Measurements from ENCODE around the gene MZF1. TPM values are rescaled to one million over a fixed set of nuclear protein-coding genes. Genes with fewer than 3 reads are reported as not detected.
A peak's percentile ranks its signal among the peaks of the same experiment; 100 is the strongest.
"Not testable (repeated sequence)": the region's sequence is repeated elsewhere in the genome, so short reads cannot be mapped to it uniquely, and the experiment has no call there.

MZF1 gene
- total RNA-seq (2014; rRNA removed; shearing (Covaris generic)) = 3.5 and 5.4 TPM in 2 replicates

- peak; percentile 100 for DNase-seq (ENCODE audit: low spot score)
These were observed at the start of gene MZF1 for GRCh38 chr19:58572818-58573657. TSS of gene MZF1 (minus strand) at chr19:58573335. CDS start at chr19:58571389, 1,946 bp downstream.

GRCh38 chr19:58607213-58607612 lies 34.1 kb upstream of the MZF1 start:
- DNase-seq (ENCODE audit: low spot score) = not testable (repeated sequence)

- DNase-seq (ENCODE audit: low spot score) = not testable (repeated sequence)
These were observed 33.2 kb upstream of the MZF1 start for GRCh38 chr19:58606251-58606896.

- peak; percentile 3 for DNase-seq (ENCODE audit: low spot score)
These were observed 13.1 kb upstream of the MZF1 start for GRCh38 chr19:58586133-58586765.

- peak; percentile 1 for DNase-seq (ENCODE audit: low spot score)
These were observed 12.5 kb upstream of the MZF1 start for GRCh38 chr19:58585442-58586132.

GRCh38 chr19:58584498-58585441 lies 11.6 kb upstream of the MZF1 start:
- DNase-seq (ENCODE audit: low spot score) = peak; percentile 1

- DNase-seq (ENCODE audit: low spot score) = peak; percentile 1
These were observed 9.8 kb upstream of the MZF1 start for GRCh38 chr19:58582985-58583384.

- DNase-seq (ENCODE audit: low spot score) = no peak
These were observed 8.3 kb upstream of the MZF1 start for GRCh38 chr19:58581227-58582141.

GRCh38 chr19:58579473-58580142 lies 6.5 kb upstream of the MZF1 start:
- DNase-seq (ENCODE audit: low spot score) = no peak

- DNase-seq (ENCODE audit: low spot score) = no peak
These were observed 5.1 kb upstream of the MZF1 start for GRCh38 chr19:58578012-58578925.

GRCh38 chr19:58577581-58577980 lies 4.4 kb upstream of the MZF1 start:
- DNase-seq (ENCODE audit: low spot score) = not testable (repeated sequence)

- peak; percentile 94 for DNase-seq (ENCODE audit: low spot score)
These were observed 2.3 kb upstream of the MZF1 start for GRCh38 chr19:58575183-58576041.

- no peak for DNase-seq (ENCODE audit: low spot score)
These were observed 576 bp upstream of the MZF1 start for GRCh38 chr19:58573658-58574164.

GRCh38 chr19:58572026-58572817 lies 913 bp downstream of the MZF1 start:
- no peak for DNase-seq (ENCODE audit: low spot score)

- no peak for DNase-seq (ENCODE audit: low spot score)
These were observed 1.6 kb downstream of the MZF1 start for GRCh38 chr19:58571575-58571947.
